Stomach (tissue), 9 donors: Measurements from ENCODE around the gene TUT4. TPM values are rescaled to one million over a fixed set of nuclear protein-coding genes. Genes with fewer than 3 reads are reported as not detected.

Experiments used
- DNase-seq, 2 donors: peaks; one replicate each; pipeline versions ENCODE4 v3.0.0 to v3.0.0-alpha.2; 2013 to 2019
- H3K27ac ChIP-seq, 5 donors: fragments of 200-600 bp in 4 of 5; sonication (generic) in 4 of 5; one replicate each; pipeline ENCODE4 v1.5.1; 2013 to 2019; ENCODE audit warnings: mild to moderate bottlenecking in 1 of 5, moderate library complexity in 1 of 5
- H3K27me3 ChIP-seq, 3 donors: fragments of 200-600 bp; sonication (generic); one replicate each; pipeline ENCODE4 v1.5.1; 2017 to 2019; ENCODE audit warnings: mixed run types in 1 of 3
- H3K36me3 ChIP-seq, 4 donors: fragments of 200-600 bp; sonication (generic); 1 replicate in 3 of 4; 2 replicates in 1 of 4; pipeline ENCODE4 v1.5.1; 2016 to 2019
- H3K4me1 ChIP-seq, 4 donors: fragments of 200-600 bp; sonication (generic); one replicate each; pipeline ENCODE4 v1.5.1; 2016 to 2019
- H3K4me3 ChIP-seq, 4 donors: fragments of 200-600 bp; sonication (generic) in 3 of 4; one replicate each; pipeline ENCODE4 v1.5.1; 2016 to 2019; ENCODE audit warnings: mild to moderate bottlenecking in 1 of 4
- H3K9me3 ChIP-seq, 4 donors: fragments of 200-600 bp; sonication (generic); one replicate each; pipeline ENCODE4 v1.5.1; 2016 to 2019
- CTCF ChIP-seq, 7 experiments: fragments of 450-650 bp in 4 of 7; fragments of 200-600 bp in 3 of 7; sonication (generic) in 3 of 7; IDR thresholded peaks; one replicate each; pipeline ENCODE4 v1.5.1; 2016 to 2019; ENCODE audit warnings: antibody characterized with exemption in 7 of 7, control low read depth in 2 of 7, mild to moderate bottlenecking in 1 of 7
- EP300 ChIP-seq: sonication (generic); formaldehyde crosslinking; IDR thresholded peaks from one replicate; pipeline ENCODE4 v1.6.1; 2017; ENCODE audit warnings: antibody characterized with exemption
- POLR2A ChIP-seq, 4 donors: fragments of 450-650 bp; IDR thresholded peaks; one replicate each; pipeline ENCODE4 v1.6.1; 2016; ENCODE audit warnings: antibody characterized with exemption in 4 of 4, control low read depth in 2 of 4, mild to moderate bottlenecking in 1 of 4, moderate library complexity in 1 of 4
- POLR2AphosphoS5 ChIP-seq, 3 donors: sonication (generic); formaldehyde crosslinking; IDR thresholded peaks; one replicate each; pipeline ENCODE4 v1.6.1; 2016; ENCODE audit warnings: antibody characterized with exemption in 3 of 3
- WGBS, 5 donors: extraction: QIAGEN DNeasy Blood & Tissue Kit in 3 of 5; methylation state at CpG; one replicate each; pipeline versions ENCODE4 v1.1.5 to v1.1.7; 2013 to 2018; 5-methylcytosine and 5-hydroxymethylcytosine counted together
- intact Hi-C: fragments of 100-400 bp; cut with DNase I; formaldehyde crosslinking; loops from one replicate; pipeline ENCODE4 v1.15.1; 2023; ENCODE audit warnings: low total_unique reads
- polyA plus RNA-seq, 3 donors: library from polyadenylated mRNA; stranded (reverse); fragments of 200-250 nt; gene quantifications; one replicate each; pipeline ENCODE4 v1.2.3, GENCODE V29; 2013
- total RNA-seq, 5 donors: library from RNA; depleted of rRNA; stranded (reverse); fragments of >200 nt; gene quantifications; one replicate each; pipeline versions ENCODE4 v1.1.0 to v1.2.3, GENCODE V29; 2014 to 2016
- donor health status: healthy with polysubstance abuse.
- donor health status: Bipolar disorder and iron deficiency.
- donor health status: healthy.

The TUT4 gene
- total and polyA plus RNA-seq, 8 donors = 11.8 to 107 (median 37.1) TPM

GRCh38 chr1:52461821-52462220, 91.1 kb downstream of the TUT4 start:
- H3K9me3 ChIP-seq = no peaks in the 10 kb centered on the region
- no peaks in the 10 kb centered on the region for H3K27me3 ChIP-seq
- DNase-seq = no peak
- intact Hi-C loops = no loop called here
- no peak overlapping the region for H3K4me3 ChIP-seq
- peaks cover 0 to 45% (median 42%) of the 10 kb centered on the region in 4 donors for H3K36me3 ChIP-seq
- no peak for TF ChIP-seq POLR2A (IDR thresholded peaks at IDR 0.05)
- no peak for TF ChIP-seq CTCF (IDR thresholded peaks at IDR 0.05)
- no peak for TF ChIP-seq EP300
- TF ChIP-seq POLR2AphosphoS5 (IDR thresholded peaks at IDR 0.05) = no peak
- no peaks in the 10 kb centered on the region for H3K4me1 ChIP-seq
- 79 to 95% (median 82%) methylated on average over 1 of the region's 1 CpG; no CpG with 5 or more reads in 1 of the 5 donors for WGBS, 5 donors
- no peak overlapping the region for H3K27ac ChIP-seq

GRCh38 chr1:52460694-52461093, 92.2 kb downstream of the TUT4 start:
- Histone ChIP-seq H3K27ac (no peak overlapping the region), H3K27me3 (no peaks in the 10 kb centered on the region), H3K36me3 (peaks cover 0 to 48% (median 44%) of the 10 kb centered on the region in 4 donors), H3K4me3 (no peak overlapping the region), H3K9me3 (no peaks in the 10 kb centered on the region), H3K4me1 (no peaks in the 10 kb centered on the region)
- 83 to 98% (median 96%) methylated on average over 1 of the region's 1 CpG for WGBS, 5 donors
- no peak for DNase-seq
- TF ChIP-seq CTCF (IDR thresholded peaks at IDR 0.05) (no peak), POLR2AphosphoS5 (IDR thresholded peaks at IDR 0.05) (no peak), EP300 (no peak), POLR2A (IDR thresholded peaks at IDR 0.05) (no peak)
- intact Hi-C loops = no loop called here

- DNase-seq = no peak
- TF ChIP-seq CTCF (IDR thresholded peaks at IDR 0.05) = no peak
- no peak for TF ChIP-seq POLR2A (IDR thresholded peaks at IDR 0.05)
- TF ChIP-seq POLR2AphosphoS5 (IDR thresholded peaks at IDR 0.05) = no peak
- Histone ChIP-seq H3K27me3 (no peaks in the 10 kb centered on the region), H3K36me3 (peaks cover 0 to 63% (median 56%) of the 10 kb centered on the region in 4 donors), H3K4me3 (no peak overlapping the region), H3K9me3 (no peaks in the 10 kb centered on the region), H3K27ac (no peak overlapping the region), H3K4me1 (no peaks in the 10 kb centered on the region)
- 93 to 97% (median 96%) methylated on average over 2 of the region's 2 CpGs for WGBS, 5 donors
- intact Hi-C loops = no loop called here
These were observed 97.2 kb downstream of the TUT4 start for GRCh38 chr1:52455686-52456085.

- Histone ChIP-seq H3K9me3 (no peaks in the 10 kb centered on the region), H3K27me3 (no peaks in the 10 kb centered on the region), H3K4me3 (no peak overlapping the region), H3K36me3 (peaks cover 0 to 55% (median 48%) of the 10 kb centered on the region in 4 donors), H3K27ac (no peak overlapping the region), H3K4me1 (no peaks in the 10 kb centered on the region)
- intact Hi-C loops = no loop called here
- 92 to 98% (median 98%) methylated on average over 2 of the region's 2 CpGs for WGBS, 5 donors
- TF ChIP-seq POLR2AphosphoS5 (IDR thresholded peaks at IDR 0.05) = no peak
- no peak for TF ChIP-seq POLR2A (IDR thresholded peaks at IDR 0.05)
- no peak for TF ChIP-seq CTCF (IDR thresholded peaks at IDR 0.05)
- no peak for TF ChIP-seq EP300
- no peak for DNase-seq
These were observed 98.1 kb downstream of the TUT4 start for GRCh38 chr1:52454779-52455178.
